Smooth muscle cell of trachea (primary cell): ENCODE measurements around the gene N4BP2L2. TPM values are rescaled to one million over a fixed set of nuclear protein-coding genes. Genes with fewer than 3 reads are reported as not detected.

Experiments used
- total RNA-seq: library from RNA; depleted of rRNA; stranded (reverse); fragments of >200 nt; gene quantifications from 2 replicates; pipeline ENCODE4 v1.2.1, GENCODE V29; 2014

Gene N4BP2L2
- total RNA-seq, result 80.6 and 126 TPM in 2 replicates

DNA sequence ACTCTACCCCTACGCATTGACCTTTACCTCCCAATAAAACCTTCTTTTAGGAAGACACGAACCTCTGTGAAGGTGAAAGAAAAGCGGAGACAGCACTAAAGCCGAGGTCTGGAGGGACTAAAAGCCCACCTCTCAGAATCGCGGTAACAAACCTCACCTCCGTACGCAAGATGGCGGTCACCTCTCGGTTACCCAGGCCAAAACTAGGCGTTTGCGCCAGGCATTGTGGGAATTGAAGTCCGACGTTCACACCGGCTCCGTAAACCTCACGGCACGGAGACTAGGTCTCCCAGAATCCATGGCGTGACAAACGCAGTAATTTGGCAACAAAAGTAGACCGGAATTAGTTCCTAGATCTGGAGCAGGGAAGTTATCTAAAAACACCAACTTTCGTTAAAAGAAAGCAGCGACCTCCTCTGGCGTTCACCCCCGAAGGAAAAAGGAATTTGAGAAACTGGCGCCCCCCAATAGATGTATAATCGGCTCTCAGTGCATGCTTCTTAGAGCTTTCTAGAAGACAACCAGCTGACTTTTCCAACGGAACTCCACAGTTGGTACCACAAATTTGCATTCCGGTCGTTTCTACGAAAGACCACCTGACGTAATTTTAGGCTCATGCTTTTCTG lies at the start of gene N4BP2L2:
Gene N4BP2L2 (minus strand): TSS at position 175 of the 626 bp plus-strand sequence. CDS start 1,768 bp downstream, outside the sequence.

DNA sequence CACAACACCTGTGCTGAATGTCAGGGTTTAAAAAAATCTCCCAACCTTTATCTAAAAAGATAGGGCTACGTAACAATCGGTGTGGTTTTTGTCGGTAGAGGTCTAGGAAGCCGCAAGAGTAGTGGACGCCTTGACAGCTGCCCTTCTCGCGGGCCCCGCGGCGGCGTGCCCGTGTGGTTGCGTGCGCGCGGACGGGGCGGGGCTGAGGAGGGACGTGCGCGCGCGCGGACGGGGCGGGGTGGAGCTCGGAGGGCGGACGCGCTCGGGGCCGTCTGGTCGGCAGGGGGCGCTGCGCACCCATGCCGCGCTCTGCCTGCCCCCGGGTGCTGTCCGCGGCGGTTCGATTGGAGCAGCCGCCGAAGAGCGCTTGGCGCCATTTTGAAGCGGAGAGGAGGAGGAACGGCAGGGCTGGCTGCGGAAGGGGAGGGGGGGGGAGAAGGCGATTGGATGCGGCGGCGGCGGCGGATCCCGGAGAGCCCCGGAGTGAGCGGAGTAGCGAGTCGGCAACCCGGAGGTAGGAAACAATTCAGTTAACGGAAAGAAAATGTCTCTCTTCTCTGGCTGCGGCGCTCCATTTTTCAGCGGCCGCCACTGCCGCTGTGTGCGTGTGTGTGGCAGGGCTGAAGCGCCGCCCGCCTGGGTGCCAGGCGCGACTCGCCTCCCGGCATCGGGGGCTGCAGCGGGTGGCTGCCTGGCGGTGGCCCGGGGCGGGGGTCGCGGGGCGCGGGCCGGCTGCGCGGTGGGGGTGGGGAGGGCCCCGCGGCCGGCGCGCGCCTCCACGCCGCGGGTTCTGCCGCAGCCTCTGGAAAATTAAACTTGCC lies 47.7 kb upstream of the N4BP2L2 start, which contains the start of gene PDS5B:
Gene PDS5B (plus strand): TSS at position 373 of the 821 bp plus-strand sequence. CDS start 62,321 bp downstream, outside the sequence.

DNA sequence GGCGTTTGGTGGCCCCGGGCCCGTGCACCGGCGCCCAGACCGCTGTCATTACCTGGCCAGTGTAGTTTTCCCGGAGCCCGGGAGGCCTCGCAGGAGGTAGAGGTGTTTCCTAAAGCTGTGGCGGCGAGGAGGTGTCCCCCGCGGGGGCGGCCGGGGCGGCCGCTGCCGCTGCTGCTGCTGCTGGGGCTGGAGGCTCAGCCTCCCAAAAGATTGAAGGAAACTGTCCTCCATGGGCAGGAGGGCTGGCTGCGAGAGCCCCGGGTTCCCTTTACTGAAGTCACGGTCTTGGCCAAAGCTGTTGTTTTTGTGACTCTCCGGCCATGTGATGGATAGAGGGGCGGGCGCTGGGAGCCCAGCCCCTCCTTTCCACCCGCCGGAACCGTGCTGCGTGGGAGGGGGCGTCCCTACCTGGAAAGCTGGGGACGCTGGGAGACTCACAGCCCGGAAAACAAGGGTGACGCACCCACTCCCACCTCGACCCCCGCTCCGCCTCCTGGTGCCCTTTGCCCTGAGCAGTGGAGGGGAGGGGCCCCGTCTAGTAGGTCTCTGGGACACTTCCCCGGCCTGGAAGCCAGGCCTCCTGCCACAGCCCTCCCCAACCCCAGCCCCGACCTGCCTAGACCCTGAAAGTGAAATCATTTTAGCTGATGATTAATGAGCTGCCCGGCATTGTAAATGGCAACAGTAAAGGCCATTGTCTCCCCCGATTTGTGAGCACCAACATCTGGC lies 110.6 kb downstream of the N4BP2L2 start, which contains the start of gene N4BP2L1:
Gene N4BP2L1 (minus strand): TSS at position 279 of the 729 bp plus-strand sequence. CDS start 48 bp downstream, at position 231.

Other genes with a start within 250 kb of the N4BP2L2 start
- not detected in 2 replicates for gene ZAR1L, start 223.4 kb downstream of the N4BP2L2 start, total RNA-seq
- 0.99 and 16.3 TPM in 2 replicates for gene BRCA2, start 223.3 kb downstream of the N4BP2L2 start, total RNA-seq
- 2.5 and 4.5 TPM in 2 replicates for gene N4BP2L1, start 110.7 kb downstream of the N4BP2L2 start, total RNA-seq
- gene PDS5B, start 47.7 kb upstream of the N4BP2L2 start, total RNA-seq, result 21.8 and 38.4 TPM in 2 replicates